LHCN-M2 (cell line): ENCODE data around the gene KCTD12. TPM values are rescaled to one million over a fixed set of nuclear protein-coding genes. Genes with fewer than 3 reads are reported as not detected.
A peak's percentile ranks its signal among the peaks of the same experiment; 100 is the strongest.

Experiments
- DNase-seq: peaks from one replicate; pipeline ENCODE4 v3.0.0-alpha.2; 2012; ENCODE audit warnings: low read depth
- total RNA-seq: library from RNA; depleted of rRNA; stranded (reverse); fragments of >200 nt; gene quantifications from 2 replicates; pipeline ENCODE4 v1.2.3, GENCODE V29; 2014

Gene KCTD12
- total RNA-seq, 1 experiment from 2014 or later, result 137 TPM

DNA sequence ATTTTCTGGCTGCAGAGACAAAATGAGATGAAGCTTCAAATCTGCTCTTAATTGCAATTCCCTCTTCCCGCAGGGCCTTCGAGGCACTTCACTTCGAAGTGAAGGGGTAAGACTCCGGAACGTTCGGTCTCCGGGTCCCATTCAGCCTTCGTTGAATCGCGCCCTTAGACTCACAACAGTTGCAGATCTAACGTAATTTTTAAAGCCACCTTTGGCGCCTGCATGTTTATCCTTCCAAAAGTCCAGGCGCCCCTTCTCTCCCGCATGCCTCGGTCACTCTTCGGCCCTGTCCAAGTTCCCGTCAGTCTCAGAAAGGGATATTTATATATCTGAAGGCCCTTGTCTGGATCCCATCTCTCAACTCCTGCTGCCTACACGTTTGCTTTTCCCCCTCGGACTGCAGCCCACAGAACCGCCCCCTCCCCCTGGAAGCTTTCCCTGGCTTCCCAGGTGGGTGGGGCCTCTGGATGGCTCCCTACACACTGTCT lies 915 bp upstream of the KCTD12 start:
- DNase-seq, result no peak

DNA sequence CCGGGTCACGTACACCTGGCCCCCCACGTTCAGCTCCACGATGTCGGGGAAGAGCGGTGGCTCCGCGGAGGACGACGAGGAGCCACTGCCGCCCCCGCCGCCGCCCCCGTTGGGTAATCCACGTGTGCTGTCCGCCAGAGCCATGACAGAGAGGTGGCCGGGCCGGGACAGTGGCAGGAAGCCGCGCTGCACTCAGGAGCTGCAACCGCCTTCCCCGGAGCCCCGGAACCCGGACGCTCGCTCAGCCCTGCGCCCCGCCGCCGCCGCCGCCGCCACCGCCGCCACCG lies 257 bp downstream of the KCTD12 start:
- DNase-seq, result no peak

DNA sequence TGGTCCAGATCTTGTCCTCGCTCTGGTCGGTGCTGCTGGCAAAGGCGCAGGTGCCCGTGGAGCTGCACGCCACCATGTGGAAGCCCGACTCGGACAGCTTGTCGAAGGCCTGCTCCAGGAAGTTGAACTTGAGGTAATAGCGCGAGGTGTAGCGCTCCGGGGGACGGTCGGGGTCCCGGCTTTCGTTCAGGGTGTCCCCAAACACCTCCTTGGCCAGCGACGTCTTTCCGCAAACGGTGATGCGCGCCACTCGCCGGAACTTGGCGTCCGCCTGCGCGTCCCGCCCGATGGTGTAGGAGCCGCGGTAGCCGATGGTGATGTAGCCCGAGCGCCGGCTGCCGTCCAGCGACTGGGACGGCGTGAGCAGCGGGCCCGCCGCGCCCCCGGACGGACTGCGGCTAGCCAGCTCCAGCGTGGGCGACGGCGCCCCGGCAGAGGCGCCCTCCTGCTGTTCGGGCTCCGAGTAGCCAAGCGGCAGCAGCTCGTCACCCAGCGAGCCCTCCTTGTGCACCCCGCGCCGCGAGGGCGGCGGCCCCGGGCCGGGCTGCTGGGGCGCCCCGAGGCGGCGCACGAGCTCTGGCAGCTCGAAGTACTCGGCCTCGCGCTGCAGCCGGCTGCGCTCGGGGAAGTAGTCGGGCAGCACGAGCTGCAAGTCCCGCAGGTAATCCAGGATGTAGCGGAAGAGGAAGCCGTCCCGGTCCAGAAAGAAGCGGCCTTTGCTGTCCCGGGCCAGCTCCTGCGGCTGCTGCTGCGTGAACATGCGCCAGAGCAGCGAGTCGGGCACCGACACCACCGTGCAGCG lies 801 bp downstream of the KCTD12 start:
- DNase-seq, result peak; percentile 72

- no peak for DNase-seq
Observed at GRCh38 chr13:76884907-76885202, 1.4 kb downstream of the KCTD12 start.

DNA sequence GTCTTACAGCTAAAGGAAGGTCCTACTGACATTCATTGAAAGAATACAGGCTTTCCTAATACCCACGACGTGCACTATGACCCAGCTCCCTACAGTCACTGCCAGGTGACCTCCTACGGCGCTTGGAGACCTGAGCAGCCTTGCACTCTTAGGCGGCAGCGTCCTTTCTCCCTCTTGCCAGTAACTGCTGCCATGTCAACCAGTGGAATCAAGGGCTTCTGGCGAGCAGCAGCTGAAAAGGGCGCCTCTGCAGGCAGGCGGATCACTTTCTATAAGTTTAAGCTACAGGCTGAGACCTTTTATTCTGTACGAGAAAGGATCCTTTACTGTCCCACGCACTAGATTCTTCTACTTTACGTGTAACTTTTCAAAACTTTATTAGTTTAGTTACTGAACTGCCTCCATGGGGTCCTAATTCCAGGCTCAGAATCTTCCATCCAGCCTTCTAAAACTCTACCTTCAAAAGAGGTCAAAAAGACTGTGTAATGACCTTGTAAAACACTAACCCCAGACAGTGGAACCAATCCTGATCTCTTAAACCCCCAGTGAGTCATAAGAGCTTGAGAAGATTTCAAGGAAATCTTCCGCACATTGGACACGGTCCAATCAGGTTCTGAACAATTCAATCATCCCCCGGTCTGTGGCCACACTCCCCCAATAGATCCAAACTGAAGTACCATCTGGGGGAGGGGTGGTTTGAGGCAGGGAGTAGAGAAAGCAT lies 1.9 kb downstream of the KCTD12 start:
- DNase-seq, result peak; percentile 82

- no peak for DNase-seq
Observed at GRCh38 chr13:76883236-76883635, 3.0 kb downstream of the KCTD12 start.

DNA sequence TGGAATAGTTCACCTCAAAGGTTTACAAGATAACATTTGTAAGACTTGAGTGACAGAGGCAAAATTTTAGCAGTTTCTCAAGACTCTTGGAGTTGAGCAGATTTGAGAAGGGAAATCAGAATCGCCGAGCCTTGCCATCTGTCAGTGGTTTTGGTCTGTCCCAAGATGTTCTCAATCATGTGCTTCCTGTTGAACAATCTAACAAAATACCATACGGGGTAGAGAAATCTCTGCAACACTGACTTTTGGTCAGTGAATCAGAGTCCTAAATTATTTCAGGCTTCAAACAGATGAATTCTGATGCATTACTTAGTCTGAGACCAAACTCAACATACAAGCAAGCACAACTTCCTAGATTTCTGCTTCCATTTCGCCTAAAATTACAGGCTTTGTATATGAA lies 3.8 kb downstream of the KCTD12 start:
- DNase-seq, result peak; percentile 96

DNA sequence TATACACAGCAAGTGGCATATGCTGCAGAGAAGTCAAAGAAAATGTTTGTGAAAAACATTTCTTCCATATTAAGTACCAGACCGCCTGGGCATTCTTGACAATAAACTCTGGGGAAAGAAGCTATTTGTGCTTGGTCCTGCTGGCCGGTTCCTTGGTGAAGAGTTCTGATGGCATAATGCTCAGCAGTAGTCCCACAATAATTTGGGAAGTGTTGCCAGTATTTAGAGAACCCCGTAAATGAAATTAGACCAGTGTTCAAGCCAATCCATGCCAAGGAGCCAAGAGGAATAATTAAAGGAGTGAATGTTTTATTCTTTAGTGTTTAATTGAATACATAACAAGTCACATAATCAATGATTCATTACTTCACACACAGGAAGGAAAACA lies 6.3 kb downstream of the KCTD12 start:
- no peak for DNase-seq

DNA sequence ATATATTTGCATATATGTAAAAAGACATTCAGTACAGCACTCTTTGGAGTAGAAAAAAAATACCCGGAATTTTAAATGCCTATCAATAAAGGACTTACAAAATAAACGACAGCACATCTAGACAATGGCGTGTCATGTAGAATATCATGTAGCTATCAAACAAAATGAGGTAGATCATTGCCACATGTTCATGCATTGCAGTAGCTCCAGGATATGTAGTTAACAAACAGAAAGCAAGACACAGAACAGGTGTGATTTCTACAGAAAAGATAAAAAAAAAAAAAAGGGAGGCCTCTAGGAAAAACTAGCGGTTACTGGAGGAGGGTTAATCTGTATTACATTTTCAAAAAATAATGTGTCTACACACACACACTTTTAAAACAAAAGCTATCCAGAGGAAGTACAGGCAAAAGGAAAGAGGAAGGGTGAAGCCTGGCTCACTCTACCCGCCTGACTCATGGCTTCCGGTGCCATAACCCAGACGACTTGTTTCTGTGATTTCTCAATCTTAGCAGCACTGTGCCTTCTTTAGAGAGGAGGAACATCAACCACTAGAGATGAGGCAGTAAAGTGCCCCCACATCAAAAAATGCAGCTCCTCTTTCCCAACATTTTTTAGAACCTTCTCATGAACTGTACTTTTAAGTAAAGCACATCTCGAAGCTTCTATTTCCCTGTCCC lies 6.9 kb downstream of the KCTD12 start:
- DNase-seq, result peak; percentile 95

- DNase-seq, result no peak
Observed at GRCh38 chr13:76878043-76878442, 8.2 kb downstream of the KCTD12 start.

DNA sequence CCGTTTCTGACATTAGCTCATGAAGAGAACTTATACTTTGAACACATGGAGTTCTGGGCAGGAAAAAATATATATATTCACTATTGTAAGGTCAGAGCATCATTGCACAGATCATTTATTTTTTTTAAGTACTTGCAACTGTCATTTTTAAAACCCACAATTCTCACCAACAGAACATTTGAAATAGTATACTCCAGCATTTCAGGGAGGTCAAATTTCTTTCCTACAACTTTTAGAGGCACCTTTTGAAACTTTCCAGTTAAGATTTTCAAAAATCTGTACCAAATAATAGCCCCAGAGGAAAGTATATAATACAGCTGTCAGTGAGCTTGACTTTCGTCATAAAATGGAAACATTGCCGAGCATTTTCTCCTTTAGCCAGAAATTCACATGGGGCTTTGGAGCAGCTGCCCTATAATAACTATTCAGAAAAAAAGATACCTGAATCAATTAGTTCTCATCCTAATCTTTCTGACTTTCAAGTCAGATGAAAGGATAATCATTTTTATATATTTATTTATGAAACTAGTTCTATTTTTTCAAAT lies 10.9 kb downstream of the KCTD12 start:
- DNase-seq, result peak; percentile 67

DNA sequence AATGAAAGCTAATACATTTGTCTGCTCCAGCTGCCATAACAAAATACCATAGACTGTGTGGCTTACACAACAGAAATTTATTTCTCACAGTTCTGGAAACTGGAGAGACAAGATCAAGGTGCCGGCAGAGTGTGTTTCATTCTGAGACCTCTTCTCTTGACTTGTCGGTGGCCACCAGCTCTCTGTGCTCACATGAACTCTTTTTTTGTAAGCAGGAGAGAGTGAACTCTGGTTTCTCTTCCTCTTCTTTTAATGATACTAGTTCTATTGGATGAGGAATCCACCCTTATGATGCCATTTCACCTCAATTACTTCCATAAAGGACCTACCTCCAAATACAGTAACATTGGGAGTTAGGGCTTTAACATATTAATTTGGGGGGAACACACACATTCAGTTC lies 11.7 kb downstream of the KCTD12 start:
- no peak for DNase-seq

DNA sequence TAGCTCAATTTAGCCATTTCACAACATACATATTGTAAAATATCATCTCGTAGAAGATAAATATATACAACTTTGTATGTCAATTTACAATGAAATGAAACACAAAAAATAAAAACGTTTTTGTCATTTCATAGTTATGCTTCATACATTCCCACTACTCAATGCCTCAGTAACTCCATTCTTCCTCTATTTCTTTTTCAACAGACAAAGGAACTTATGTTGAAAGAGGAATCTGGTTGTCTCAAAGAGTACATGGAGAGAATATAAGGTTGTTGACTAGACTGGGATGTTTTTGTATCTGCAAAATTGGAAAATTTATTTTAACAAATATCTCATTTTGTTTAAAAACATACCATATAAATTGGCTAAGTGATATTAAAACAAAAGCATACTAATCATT lies 12.8 kb downstream of the KCTD12 start:
- no peak for DNase-seq

DNA sequence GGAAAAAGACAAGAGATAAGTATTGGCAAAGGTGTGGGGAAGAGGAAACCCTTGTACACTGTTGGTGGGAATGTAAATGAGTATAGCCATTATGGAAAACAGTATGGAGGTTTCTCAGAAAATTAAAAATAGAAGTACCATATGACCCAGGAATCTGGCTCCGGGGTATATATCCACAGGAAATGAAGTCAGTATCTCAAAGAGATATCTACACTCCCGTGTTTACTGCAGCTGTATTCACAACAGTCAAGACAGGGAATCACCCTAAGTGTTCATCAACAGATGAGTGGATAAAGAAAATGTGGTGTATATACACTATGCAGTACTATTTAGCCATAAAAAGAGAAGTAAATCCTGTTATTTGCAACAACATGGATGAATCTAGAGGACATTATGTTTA lies 13.5 kb downstream of the KCTD12 start:
- DNase-seq, result no peak

GRCh38 chr13:76871432-76871831 lies 14.8 kb downstream of the KCTD12 start:
- DNase-seq, result no peak

DNA sequence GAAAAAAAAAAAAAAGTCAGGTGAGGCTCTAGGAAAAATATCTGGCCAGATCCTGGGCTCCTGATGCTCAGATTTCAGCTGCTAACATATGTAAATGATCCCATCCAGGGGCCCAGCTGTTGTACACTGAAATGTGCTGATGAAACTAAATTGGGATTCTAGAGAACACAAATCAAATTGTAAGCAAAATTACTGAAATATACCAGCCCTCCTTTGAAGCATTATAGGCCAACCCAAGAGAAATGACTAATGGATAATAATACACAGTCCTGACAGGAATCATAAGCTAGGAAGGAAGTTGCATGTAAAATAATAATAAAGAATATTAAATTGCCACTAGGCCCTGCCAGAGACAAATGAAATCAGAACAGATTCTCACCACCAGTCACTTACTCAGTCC lies 17.8 kb downstream of the KCTD12 start:
- DNase-seq, result peak; percentile 54

DNA sequence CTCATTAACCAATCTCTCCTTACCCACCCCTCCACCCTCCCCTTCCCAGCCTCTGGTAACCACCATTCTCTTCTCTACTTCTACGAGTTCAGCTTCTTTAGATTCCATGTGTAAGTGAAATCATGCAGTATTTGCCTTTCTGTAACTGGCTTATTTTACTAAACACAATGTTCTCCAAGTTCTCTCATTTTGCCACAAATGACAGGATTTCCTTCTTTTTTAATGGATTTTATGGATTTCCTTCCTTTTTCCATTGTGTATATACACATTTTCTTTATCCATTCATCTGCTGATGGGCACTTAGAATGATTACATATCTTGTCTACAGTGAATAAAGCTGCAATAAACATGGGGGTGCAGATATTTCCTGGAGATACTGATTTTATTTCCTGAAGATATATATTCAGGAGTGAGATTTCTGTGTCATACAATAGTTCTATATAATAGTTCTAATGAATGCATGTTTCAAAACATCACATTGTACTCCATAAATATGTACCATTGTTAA lies 20.2 kb downstream of the KCTD12 start:
- no peak for DNase-seq

DNA sequence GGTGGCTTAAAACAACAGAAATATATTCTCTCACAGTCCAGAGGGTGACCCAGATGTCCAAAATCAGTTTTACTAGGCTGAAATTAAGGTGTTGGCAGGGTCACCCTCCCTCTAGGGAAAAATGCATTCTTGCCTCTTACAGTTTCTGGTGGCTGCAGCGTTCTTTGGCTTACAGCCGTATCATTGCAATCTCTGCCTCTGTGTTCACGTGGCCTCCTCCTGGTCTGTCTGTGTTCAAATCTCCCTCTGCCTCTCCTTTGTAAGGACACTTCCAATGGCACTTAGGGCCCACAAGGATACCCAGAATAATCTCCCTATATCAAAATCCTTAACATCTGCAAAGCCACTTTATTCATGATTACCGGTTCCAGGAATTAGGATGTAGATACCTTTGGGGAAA lies 21.1 kb downstream of the KCTD12 start:
- no peak for DNase-seq

DNA sequence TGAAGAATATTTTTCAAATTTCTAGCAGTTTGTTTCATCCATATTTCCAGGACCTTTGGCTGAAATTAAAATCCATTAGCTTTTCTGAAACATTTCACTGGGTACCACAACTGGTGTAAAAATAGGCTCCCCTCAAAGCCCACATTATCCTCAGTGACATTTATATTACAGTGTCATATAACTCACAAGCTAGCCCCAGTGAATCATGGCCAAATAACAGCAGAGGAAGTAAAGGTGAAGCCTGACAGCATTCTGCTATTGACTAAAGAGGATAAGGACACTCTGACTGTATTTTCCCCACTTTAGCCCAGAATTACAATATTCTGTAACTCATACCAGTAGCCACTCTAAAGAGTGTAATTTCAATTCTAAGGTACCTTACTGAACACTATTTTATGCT lies 21.9 kb downstream of the KCTD12 start:
- DNase-seq, result no peak

DNA sequence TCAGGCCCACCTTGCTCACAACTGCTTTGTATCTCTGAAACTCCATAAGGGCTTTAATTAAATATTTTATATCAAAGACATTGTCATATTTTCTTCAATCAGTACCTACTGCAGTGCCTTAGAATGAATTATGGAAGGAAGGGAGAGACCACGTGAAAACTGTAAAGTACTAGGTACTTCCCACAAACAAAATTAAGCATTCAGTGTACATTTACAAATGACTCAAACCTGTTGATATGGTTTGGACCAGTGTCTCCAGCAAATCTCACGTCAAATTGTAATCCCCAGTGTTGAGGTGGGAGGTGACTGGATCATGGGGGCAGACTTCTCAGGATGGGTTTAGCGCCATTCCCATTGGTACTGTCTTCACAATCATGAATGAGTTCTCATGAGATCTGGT lies 23.2 kb downstream of the KCTD12 start:
- DNase-seq, result no peak

GRCh38 chr13:76861859-76862258 lies 24.3 kb downstream of the KCTD12 start:
- DNase-seq, result no peak

GRCh38 chr13:76860706-76861105 lies 25.5 kb downstream of the KCTD12 start:
- DNase-seq, result no peak
